HEK293 (cell line): Measurements from ENCODE around the gene LRRC7.
A peak's percentile ranks its signal among the peaks of the same experiment; 100 is the strongest.

Source experiments
- CTCF ChIA-PET: fragments of 350-600 bp; formaldehyde crosslinking; extraction: SDS; loops from one replicate; lab custom pipeline; 2021; ENCODE audit warnings: antibody characterized with exemption; lab: Yijun Ruan, JAX
- POLR2A ChIA-PET: fragments of 300-600 bp; formaldehyde crosslinking; extraction: SDS; loops from one replicate; lab custom pipeline; 2020; ENCODE audit warnings: antibody characterized with exemption, inconsistent platforms; lab: Yijun Ruan, JAX
- H3K27ac ChIP-seq: fragments of 200-500 bp; sonication (Bioruptor generic); 2 replicates; pipeline ENCODE4 v1.5.1; 2014; ENCODE audit warnings: low read depth, low read length, control low read depth, inconsistent platforms; ENCODE audit errors: extremely low read depth
- H3K36me3 ChIP-seq, 2 experiments: fragments of 200-500 bp in 1 of 2; sonication (Bioruptor generic) in 1 of 2; 1 replicate in 1 of 2; 2 replicates in 1 of 2; pipeline ENCODE4 v1.5.1; 2014 to 2017; ENCODE audit warnings: inconsistent platforms in 2 of 2, low read length in 2 of 2; ENCODE audit not compliant: control insufficient read depth in 2 of 2, insufficient read depth in 1 of 2
- H3K4me1 ChIP-seq: fragments of 200-500 bp; sonication (Bioruptor generic); 2 replicates; pipeline ENCODE4 v1.5.1; 2014; ENCODE audit warnings: mild to moderate bottlenecking, low read length, inconsistent platforms; ENCODE audit not compliant: control insufficient read depth, insufficient read depth
- H3K4me3 ChIP-seq: 2 replicates; pipeline ENCODE4 v1.5.1; 2011; ENCODE audit warnings: low read depth, mild to moderate bottlenecking, control low read depth, low read length, moderate library complexity
- H3K9me3 ChIP-seq: fragments of 200-500 bp; sonication (Bioruptor generic); 2 replicates; pipeline ENCODE4 v1.5.1; 2014; ENCODE audit warnings: low read depth, low read length, inconsistent platforms; ENCODE audit not compliant: control insufficient read depth, insufficient read depth
- GLI2 ChIP-seq: fragments of 450-650 bp; formaldehyde crosslinking; IDR thresholded peaks from 2 replicates; pipeline ENCODE4; 2017; ENCODE audit warnings: missing biosample characterization, missing genetic modification characterization, low read depth, borderline replicate concordance
- HOXC10 ChIP-seq: sonication (generic); formaldehyde crosslinking; IDR thresholded peaks from 2 replicates; pipeline ENCODE4 v1.8.1; 2023; ENCODE audit warnings: mild to moderate bottlenecking, missing genetic modification reagents
- KLF10 ChIP-seq: fragments of 450-650 bp; IDR thresholded peaks from 2 replicates; pipeline ENCODE4 v1.5.1; 2018; ENCODE audit warnings: missing biosample characterization, mild to moderate bottlenecking, missing genetic modification characterization
- PRDM1 ChIP-seq: fragments of 450-650 bp; formaldehyde crosslinking; IDR thresholded peaks from 2 replicates; pipeline ENCODE4; 2016; ENCODE audit warnings: missing biosample characterization, missing genetic modification characterization
- SP2 ChIP-seq: fragments of 450-650 bp; formaldehyde crosslinking; IDR thresholded peaks from 2 replicates; pipeline ENCODE4 v1.5.1; 2016; ENCODE audit warnings: missing biosample characterization, missing genetic modification characterization
- YY1 ChIP-seq: fragments of 450-650 bp; formaldehyde crosslinking; IDR thresholded peaks from 2 replicates; pipeline ENCODE4 v1.5.1; 2018; ENCODE audit warnings: missing biosample characterization, missing genetic modification characterization
- ZNF10 ChIP-seq: fragments of 450-650 bp; formaldehyde crosslinking; IDR thresholded peaks from 2 replicates; pipeline ENCODE4 v1.5.1; 2017; ENCODE audit warnings: missing biosample characterization, missing genetic modification characterization
- ZNF114 ChIP-seq: fragments of 450-650 bp; formaldehyde crosslinking; IDR thresholded peaks from 2 replicates; pipeline ENCODE4 v1.5.0; 2017; ENCODE audit warnings: missing biosample characterization, missing genetic modification characterization
- ZNF121 ChIP-seq: fragments of 450-650 bp; formaldehyde crosslinking; IDR thresholded peaks from 2 replicates; pipeline ENCODE4 v1.5.1; 2016; ENCODE audit warnings: missing biosample characterization, missing genetic modification characterization
- ZNF16 ChIP-seq: fragments of 450-650 bp; formaldehyde crosslinking; IDR thresholded peaks from 2 replicates; pipeline ENCODE4 v1.5.1; 2016; ENCODE audit warnings: low read depth, missing biosample characterization, missing genetic modification characterization
- ZNF223 ChIP-seq: fragments of 450-650 bp; formaldehyde crosslinking; IDR thresholded peaks from 2 replicates; pipeline ENCODE4 v1.5.1; 2016; ENCODE audit warnings: missing biosample characterization, missing genetic modification characterization
- ZNF335 ChIP-seq: fragments of 450-650 bp; formaldehyde crosslinking; conservative IDR thresholded peaks from 2 replicates; pipeline ENCODE4 v1.5.1; 2016; ENCODE audit warnings: missing biosample characterization, missing genetic modification characterization
- ZNF366 ChIP-seq: fragments of 450-650 bp; formaldehyde crosslinking; conservative IDR thresholded peaks from 2 replicates; pipeline ENCODE4 v1.5.1; 2016; ENCODE audit warnings: missing biosample characterization, missing genetic modification characterization
- ZNF37A ChIP-seq: fragments of 450-650 bp; IDR thresholded peaks from 2 replicates; pipeline ENCODE4 v1.5.1; 2018; ENCODE audit warnings: missing biosample characterization, missing genetic modification characterization
- ZNF423 ChIP-seq: fragments of 450-650 bp; formaldehyde crosslinking; IDR thresholded peaks from 2 replicates; pipeline ENCODE4 v1.5.1; 2016; ENCODE audit warnings: missing biosample characterization, missing genetic modification characterization
- ZNF426 ChIP-seq: fragments of 450-650 bp; formaldehyde crosslinking; IDR thresholded peaks from 2 replicates; pipeline ENCODE4 v1.5.1; 2017; ENCODE audit warnings: missing biosample characterization, missing genetic modification characterization, mild to moderate bottlenecking, inconsistent platforms, moderate library complexity
- ZNF48 ChIP-seq: fragments of 450-650 bp; formaldehyde crosslinking; IDR thresholded peaks from 2 replicates; pipeline ENCODE4 v1.5.1; 2016; ENCODE audit warnings: missing biosample characterization, missing genetic modification characterization
- ZNF585B ChIP-seq: fragments of 450-650 bp; formaldehyde crosslinking; IDR thresholded peaks from 2 replicates; pipeline ENCODE4 v1.5.1; 2016; ENCODE audit warnings: missing biosample characterization, missing genetic modification characterization
- ZNF623 ChIP-seq: fragments of 450-650 bp; formaldehyde crosslinking; IDR thresholded peaks from 2 replicates; pipeline ENCODE4 v1.5.1; 2016; ENCODE audit warnings: missing biosample characterization, missing genetic modification characterization
- ZNF624 ChIP-seq: fragments of 450-650 bp; formaldehyde crosslinking; IDR thresholded peaks from 2 replicates; pipeline ENCODE4 v1.5.1; 2017; ENCODE audit warnings: missing biosample characterization, missing genetic modification characterization
- ZNF654 ChIP-seq: fragments of 450-650 bp; formaldehyde crosslinking; IDR thresholded peaks from 2 replicates; pipeline ENCODE4 v1.5.1; 2016; ENCODE audit warnings: low read depth, missing biosample characterization, missing genetic modification characterization
- ZNF830 ChIP-seq: fragments of 450-650 bp; IDR thresholded peaks from 2 replicates; pipeline ENCODE4 v1.5.0; 2018; ENCODE audit warnings: missing biosample characterization, missing genetic modification characterization, low read depth, mild to moderate bottlenecking, moderate library complexity
- ZSCAN23 ChIP-seq: fragments of 450-650 bp; formaldehyde crosslinking; IDR thresholded peaks from 2 replicates; pipeline ENCODE4 v1.5.1; 2016; ENCODE audit warnings: missing biosample characterization, missing genetic modification characterization
- TF ChIP-seq, protein P1 (sequence below): fragments of 450-650 bp; formaldehyde crosslinking; optimal IDR thresholded peaks from 2 replicates; pipeline ENCODE3; 2016; ENCODE audit warnings: missing biosample characterization, mild to moderate bottlenecking, missing genetic modification characterization
- TF ChIP-seq, protein P2 (sequence below): fragments of 450-650 bp; formaldehyde crosslinking; IDR thresholded peaks from 2 replicates; pipeline ENCODE4 v1.5.1; 2017; ENCODE audit warnings: missing biosample characterization, missing genetic modification characterization
- TF ChIP-seq, protein P3 (sequence below): fragments of 450-650 bp; formaldehyde crosslinking; IDR thresholded peaks from 2 replicates; pipeline ENCODE4 v1.5.1; 2016; ENCODE audit warnings: missing biosample characterization, missing genetic modification characterization
- TF ChIP-seq, protein P4 (sequence below): fragments of 450-650 bp; formaldehyde crosslinking; IDR thresholded peaks from 2 replicates; pipeline ENCODE4 v1.5.1; 2016; ENCODE audit warnings: missing biosample characterization, missing genetic modification characterization

LRRC7 gene

DNA sequence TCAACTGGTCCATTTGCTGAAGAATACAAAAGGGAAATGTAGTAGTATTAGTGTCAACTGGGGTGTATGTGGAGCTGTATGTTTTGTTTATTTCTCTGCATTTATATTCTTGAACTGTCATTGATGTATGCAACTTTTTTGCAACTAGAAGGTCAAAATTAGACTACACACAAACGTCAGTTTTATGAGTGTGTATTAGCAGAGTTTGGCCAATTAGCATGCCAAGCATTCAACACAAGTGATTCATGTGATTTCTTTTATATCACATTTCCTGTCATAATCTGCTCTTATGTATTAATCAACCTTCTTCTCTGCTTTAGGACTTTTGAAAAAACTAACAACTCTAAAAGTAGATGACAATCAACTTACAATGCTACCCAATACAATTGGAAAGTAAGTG lies 426.5 kb downstream of the LRRC7 start:
- H3K4me1 ChIP-seq: 0 out of 2 replicates have a peak, but pooled peaks cover 3% of the 10 kb centered on the region
- no peaks in the 10 kb centered on the region for H3K9me3 ChIP-seq
- no peaks in the 10 kb centered on the region for H3K36me3 ChIP-seq
- TF ChIP-seq ZNF223 (tag by site-specific recombination): no peak
- no peak for TF ChIP-seq GLI2
- TF ChIP-seq, protein P1, sequence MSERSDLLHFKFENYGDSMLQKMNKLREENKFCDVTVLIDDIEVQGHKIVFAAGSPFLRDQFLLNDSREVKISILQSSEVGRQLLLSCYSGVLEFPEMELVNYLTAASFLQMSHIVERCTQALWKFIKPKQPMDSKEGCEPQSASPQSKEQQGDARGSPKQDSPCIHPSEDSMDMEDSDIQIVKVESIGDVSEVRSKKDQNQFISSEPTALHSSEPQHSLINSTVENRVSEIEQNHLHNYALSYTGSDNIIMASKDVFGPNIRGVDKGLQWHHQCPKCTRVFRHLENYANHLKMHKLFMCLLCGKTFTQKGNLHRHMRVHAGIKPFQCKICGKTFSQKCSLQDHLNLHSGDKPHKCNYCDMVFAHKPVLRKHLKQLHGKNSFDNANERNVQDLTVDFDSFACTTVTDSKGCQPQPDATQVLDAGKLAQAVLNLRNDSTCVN: no peak
- TF ChIP-seq ZNF37A: no peak
- TF ChIP-seq ZNF624: no peak
- no peak for TF ChIP-seq ZNF830 (tag by site-specific recombination)
- no peak for TF ChIP-seq PRDM1
- no peak for TF ChIP-seq ZNF426
- no peak for TF ChIP-seq ZNF335 (tag by site-specific recombination)
- TF ChIP-seq ZNF423 (tag by site-specific recombination): no peak
- TF ChIP-seq, protein P2, sequence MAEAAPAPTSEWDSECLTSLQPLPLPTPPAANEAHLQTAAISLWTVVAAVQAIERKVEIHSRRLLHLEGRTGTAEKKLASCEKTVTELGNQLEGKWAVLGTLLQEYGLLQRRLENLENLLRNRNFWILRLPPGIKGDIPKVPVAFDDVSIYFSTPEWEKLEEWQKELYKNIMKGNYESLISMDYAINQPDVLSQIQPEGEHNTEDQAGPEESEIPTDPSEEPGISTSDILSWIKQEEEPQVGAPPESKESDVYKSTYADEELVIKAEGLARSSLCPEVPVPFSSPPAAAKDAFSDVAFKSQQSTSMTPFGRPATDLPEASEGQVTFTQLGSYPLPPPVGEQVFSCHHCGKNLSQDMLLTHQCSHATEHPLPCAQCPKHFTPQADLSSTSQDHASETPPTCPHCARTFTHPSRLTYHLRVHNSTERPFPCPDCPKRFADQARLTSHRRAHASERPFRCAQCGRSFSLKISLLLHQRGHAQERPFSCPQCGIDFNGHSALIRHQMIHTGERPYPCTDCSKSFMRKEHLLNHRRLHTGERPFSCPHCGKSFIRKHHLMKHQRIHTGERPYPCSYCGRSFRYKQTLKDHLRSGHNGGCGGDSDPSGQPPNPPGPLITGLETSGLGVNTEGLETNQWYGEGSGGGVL (tag by site-specific recombination): no peak
- TF ChIP-seq, all 188 proteins: peak for 0
- POLR2A ChIA-PET: interaction anchor here (0.6 kb wide), 1 partner anchor 12 kb away, joined by 3 read pairs; no protein-coding TSS in a partner anchor
- Histone ChIP-seq H3K27ac (no peak overlapping the region), H3K4me3 (no peak overlapping the region)
- CTCF ChIA-PET: interaction anchor here (0.8 to 0.9 kb wide), 2 partner anchors 11 to 1394 kb away, joined by 3 read pairs; no protein-coding TSS in a partner anchor

DNA sequence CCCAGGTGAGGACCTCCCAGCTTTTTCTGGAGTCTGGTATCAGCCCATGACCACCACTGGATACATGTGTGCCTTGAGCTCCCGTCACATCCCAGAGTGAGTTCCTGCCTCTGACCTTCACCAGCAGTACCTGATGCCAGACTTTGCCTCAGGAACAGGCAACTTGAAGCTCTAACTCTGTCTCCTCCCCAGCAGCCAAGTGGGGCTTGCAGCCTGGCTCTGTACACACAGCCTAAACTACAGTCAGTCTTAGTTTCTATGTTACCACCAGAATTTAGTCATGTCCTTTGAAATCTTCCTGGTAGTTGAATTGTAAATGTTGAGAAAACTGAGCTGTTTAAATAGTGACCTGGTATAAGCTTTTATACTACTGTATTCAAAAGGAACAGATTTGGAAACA lies 431.1 kb downstream of the LRRC7 start:
- CTCF ChIA-PET: no interaction called here
- no peak overlapping the region for H3K4me3 ChIP-seq
- H3K27ac ChIP-seq: no peak overlapping the region
- H3K36me3 ChIP-seq: no peaks in the 10 kb centered on the region
- TF ChIP-seq ZNF366 (tag by site-specific recombination): no peak
- TF ChIP-seq ZNF585B (tag by site-specific recombination): 0 out of 2 replicates have a peak, but pooled peaks have one; percentile 7
- H3K9me3 ChIP-seq: no peaks in the 10 kb centered on the region
- POLR2A ChIA-PET: no interaction called here
- no peaks in the 10 kb centered on the region for H3K4me1 ChIP-seq

DNA sequence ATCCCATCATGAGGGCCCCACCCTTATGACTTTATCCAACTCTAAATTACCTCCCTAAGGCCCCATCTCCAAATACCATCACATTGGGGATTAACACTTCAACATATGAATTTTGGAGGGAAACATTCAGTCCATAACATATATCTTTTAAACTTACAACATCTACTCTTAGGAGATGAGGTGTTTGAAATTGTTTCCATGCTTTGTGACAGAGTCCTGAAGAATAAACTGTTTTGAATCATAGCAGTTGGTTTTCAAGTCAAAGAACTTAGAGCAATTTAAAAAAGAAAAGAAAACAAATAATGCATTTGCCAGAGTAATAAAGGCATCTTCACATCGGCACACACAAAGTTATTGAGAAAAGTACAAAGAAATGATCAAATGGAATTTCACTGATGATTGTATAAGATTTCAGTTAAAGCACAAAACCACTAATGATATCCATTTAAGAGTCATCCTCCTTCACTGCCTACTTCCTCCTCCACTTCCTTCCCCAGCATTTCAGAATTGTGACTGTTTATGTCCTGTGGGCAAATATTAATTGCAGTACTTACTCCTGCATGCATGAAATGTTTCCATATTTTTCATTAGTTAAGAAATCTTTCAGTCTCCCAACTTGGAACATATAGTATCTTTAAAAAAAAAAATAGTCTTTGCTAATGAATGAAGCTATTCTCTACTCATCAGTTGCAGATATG lies 435.6 kb downstream of the LRRC7 start:
- H3K36me3 ChIP-seq: no peaks in the 10 kb centered on the region
- no peaks in the 10 kb centered on the region for H3K9me3 ChIP-seq
- H3K4me1 ChIP-seq: no peaks in the 10 kb centered on the region
- H3K4me3 ChIP-seq: no peak overlapping the region
- ChIA-PET CTCF (no interaction called here), POLR2A (no interaction called here)
- H3K27ac ChIP-seq: no peak overlapping the region
- TF ChIP-seq, protein P3, sequence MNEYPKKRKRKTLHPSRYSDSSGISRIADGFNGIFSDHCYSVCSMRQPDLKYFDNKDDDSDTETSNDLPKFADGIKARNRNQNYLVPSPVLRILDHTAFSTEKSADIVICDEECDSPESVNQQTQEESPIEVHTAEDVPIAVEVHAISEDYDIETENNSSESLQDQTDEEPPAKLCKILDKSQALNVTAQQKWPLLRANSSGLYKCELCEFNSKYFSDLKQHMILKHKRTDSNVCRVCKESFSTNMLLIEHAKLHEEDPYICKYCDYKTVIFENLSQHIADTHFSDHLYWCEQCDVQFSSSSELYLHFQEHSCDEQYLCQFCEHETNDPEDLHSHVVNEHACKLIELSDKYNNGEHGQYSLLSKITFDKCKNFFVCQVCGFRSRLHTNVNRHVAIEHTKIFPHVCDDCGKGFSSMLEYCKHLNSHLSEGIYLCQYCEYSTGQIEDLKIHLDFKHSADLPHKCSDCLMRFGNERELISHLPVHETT: no peak
- no peak for TF ChIP-seq ZNF16 (tag by site-specific recombination)
- no peak for TF ChIP-seq ZSCAN23
- no peak for TF ChIP-seq YY1 (tag by site-specific recombination)
- TF ChIP-seq, protein P4, sequence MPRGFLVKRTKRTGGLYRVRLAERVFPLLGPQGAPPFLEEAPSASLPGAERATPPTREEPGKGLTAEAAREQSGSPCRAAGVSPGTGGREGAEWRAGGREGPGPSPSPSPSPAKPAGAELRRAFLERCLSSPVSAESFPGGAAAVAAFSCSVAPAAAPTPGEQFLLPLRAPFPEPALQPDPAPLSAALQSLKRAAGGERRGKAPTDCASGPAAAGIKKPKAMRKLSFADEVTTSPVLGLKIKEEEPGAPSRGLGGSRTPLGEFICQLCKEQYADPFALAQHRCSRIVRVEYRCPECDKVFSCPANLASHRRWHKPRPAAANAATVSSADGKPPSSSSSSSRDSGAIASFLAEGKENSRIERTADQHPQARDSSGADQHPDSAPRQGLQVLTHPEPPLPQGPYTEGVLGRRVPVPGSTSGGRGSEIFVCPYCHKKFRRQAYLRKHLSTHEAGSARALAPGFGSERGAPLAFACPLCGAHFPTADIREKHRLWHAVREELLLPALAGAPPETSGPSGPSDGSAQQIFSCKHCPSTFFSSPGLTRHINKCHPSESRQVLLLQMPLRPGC (tag by site-specific recombination): no peak
- TF ChIP-seq KLF10 (tag by site-specific recombination): no peak
- no peak for TF ChIP-seq ZNF114
- no peak for TF ChIP-seq ZNF121 (tag by site-specific recombination)
- no peak for TF ChIP-seq ZNF623
- TF ChIP-seq ZNF48 (tag by site-specific recombination): no peak
- TF ChIP-seq HOXC10 (CRISPR knock-in tag): no peak
- TF ChIP-seq SP2 (tag by site-specific recombination): no peak
- no peak for TF ChIP-seq ZNF10
- TF ChIP-seq ZNF654 (tag by site-specific recombination): no peak
